Left cardiac atrium (tissue), 4 donors: Measurements from ENCODE around the gene ADCY6. TPM values are rescaled to one million over a fixed set of nuclear protein-coding genes. Genes with fewer than 3 reads are reported as not detected.

Experiments
- ATAC-seq, 2 donors: fragments of 200-7000 bp; cut with Tn5 transposase; one replicate each; pipeline ENCODE4 v1.9.1; 2020; ENCODE audit warnings: mild to moderate bottlenecking in 2 of 2, moderate library complexity in 2 of 2
- DNase-seq: peaks from one replicate; pipeline ENCODE4 v3.0.0-alpha.2; 2020
- intact Hi-C, 2 donors: fragments of 100-400 bp; cut with DNase I; formaldehyde crosslinking; loops; one replicate each; pipeline versions ENCODE4 v1.14.1 to v1.15.1; 2022 to 2023
- total RNA-seq, 2 donors: library from RNA; stranded (reverse); fragmentation: NEBNext Ultra II Directional; extraction: Animal tissue kit (Norgen Biotek cat#: 25700); gene quantifications; one replicate each; pipeline ENCODE4 v1.2.1, GENCODE V29; 2021
- donor health status: DM: no; HTN: yes; CAD: no.
- donor health status: DM: no; HTN: yes; CAD: no; lungs with severe emphysema.
- donor health status: DM: yes; HTN: yes; CAD: no.
- donor health status: Dilated cardiomyopathy.

Gene ADCY6
- total RNA-seq, 2 donors from 2014 or later, result 51.5 to 113 TPM

DNA sequence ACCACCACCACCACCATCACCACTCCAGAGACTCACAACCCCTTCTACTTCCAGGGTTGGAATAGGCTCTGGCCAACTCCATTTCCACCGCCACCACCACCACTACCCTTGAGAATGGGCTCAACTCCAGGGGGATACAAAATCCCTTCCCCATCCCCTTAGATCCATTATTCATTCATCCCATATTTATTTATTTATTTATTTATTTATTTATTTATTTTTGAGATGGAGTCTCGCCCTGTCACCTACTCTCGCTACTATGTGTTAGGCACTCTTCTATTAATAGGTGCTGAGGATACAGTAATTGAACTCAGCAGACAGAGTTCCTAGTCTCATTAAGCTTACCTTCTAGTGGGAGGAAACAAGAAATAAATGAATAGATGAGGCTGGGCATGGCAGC, 4.8 kb upstream of the ADCY6 start:
- ATAC-seq, result no peak
- no peak for DNase-seq
- intact Hi-C loops, result no loop called here

DNA sequence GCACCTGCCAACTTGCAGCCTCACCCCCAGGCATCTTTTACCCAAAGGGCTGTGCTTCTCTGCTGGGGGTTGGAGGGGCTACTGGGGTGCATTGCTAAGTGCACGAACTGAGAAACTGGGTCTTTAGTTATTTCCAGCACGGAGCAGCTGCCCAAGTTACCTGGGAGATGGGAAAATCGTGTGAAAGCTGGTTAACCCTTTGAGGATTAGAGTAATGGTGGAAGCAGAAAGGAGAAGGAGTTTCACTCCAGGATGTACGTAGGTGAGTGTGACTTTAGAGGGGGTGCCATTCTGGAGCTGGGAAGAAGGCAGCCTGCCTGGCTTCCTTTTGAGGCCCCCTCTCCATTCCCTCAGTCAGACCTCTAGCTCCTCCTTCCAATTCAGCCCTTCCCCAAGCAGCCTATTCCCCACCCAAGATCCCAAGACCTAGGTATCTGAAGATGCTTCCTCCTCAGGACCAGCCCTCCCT, 1.0 kb upstream of the ADCY6 start:
- ATAC-seq (no peak), DNase-seq (no peak)
- intact Hi-C loops, result no loop called here

DNA sequence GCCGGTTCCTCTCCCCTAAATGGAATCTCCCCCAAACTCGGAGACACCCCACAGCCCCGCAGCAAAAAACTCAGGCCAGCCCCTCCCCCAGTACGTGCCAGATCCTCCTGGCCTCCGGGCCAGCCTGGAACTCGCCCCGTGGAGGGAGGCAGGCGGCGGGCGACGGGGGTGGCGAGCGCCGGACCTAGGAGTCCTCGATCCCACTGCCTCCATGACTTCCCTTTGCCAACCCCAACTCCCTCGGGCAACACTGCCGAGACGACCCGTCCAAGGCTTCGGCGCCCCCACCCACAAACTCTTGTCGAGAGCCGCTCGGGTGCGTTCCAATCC, 400 bp downstream of the ADCY6 start:
- ATAC-seq, result peak in 1 of 2 donors; percentile 2
- intact Hi-C loops, result no loop called here
- no peak for DNase-seq

DNA sequence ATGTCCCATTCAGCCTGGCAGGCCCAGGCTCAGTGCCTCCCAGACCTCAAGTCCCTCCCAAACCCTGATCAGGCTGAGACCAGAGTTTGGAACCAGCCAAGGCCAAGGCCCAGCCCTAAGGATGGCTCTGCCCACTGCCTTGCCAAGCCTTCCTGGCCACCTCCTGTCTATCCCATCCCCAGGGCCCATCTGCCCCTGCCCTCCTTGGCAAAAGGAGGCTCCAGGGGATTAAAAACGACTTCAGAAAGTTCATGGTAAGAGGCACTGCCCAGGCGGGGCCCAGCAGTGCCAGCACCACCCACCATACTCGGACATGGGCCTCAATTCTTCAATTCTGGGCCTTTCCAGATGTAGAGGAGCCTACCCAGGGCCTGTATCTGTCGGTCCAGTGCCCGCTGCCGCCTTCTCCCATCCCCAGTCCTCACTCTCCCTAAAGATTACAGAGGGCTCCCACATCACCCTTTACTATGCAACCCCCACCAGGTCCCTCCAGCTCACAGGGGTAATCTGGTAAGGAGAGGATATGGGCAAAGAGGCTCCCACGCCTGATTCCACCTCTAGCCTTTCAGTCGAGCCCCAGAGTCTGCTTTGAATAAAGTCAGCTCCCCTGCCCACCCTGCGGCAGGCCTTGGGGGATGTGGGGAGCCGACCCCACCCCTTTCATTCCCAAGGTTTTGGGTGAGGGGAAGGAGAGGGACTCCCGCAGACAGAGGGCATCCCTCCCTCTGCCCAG, 932 bp downstream of the ADCY6 start:
- peak; percentile 46 to 51 for ATAC-seq
- no peak for DNase-seq
- intact Hi-C loops, result no loop called here

DNA sequence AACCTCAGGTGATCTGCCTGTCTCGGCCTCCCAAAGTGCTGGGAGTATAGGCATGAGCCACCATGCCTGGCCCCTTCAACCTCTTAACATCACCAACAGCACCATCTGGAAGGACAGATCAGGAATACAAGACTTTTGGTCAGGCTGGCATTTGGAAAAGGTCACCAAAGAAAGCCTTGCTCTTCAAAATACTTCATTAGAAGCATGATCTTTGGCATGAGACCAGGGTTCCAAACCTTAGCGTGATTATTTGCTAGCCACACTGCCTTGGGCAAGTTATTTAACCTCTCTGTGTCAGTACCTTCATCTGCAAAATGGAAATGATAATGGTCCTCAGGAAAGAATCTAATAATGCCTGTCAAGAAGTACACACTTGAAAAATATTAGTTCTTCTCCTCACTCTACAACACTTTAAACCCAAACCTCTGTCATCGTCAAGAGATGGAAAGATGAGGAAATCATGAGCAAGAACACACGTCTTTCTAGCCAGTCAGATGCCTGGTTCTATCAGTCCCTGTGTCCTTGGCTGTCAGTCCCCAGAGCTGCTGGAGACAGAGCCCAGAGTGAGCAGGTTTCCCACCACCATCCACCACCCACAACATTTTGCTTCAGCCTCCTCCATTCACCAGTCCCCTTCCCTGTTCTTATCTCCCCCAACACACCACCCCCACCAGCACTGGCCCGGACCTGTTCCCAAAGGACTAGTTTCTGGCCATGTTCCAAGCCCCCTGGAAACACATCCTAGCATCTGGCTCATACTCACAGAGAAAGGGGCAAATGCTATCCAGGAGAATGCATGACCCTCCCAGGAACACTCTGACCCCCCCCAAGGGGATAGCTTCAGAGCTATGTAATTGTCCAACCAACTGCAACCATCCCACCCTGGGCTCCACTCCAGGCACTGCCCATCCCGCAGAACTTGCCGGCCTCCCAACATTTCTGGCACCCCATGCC, 2.0 kb downstream of the ADCY6 start:
- peak; percentile 65 to 79 for ATAC-seq
- peak; percentile 64 for DNase-seq
- intact Hi-C loops, result no loop called here

DNA sequence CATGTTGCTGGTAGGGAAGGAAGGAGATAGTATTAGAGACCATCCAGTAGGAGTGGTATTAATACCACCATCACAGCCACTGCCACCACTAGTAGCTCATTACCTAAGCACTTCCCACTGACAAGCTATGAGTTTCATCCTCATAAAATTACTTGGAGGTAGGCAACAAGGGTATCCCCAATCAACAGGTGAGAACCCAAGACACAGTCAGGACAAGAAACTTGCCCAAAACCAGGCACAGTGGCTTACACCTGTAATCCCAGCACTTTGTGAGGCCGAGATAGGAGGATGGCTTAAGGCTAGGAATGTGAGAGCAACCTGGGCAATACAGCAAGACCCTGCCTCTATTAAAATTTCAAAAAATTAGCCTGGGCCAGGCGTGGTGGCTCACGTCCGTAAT, 5.5 kb downstream of the ADCY6 start:
- DNase-seq (no peak), ATAC-seq (no peak)
- intact Hi-C loops, result no loop called here

DNA sequence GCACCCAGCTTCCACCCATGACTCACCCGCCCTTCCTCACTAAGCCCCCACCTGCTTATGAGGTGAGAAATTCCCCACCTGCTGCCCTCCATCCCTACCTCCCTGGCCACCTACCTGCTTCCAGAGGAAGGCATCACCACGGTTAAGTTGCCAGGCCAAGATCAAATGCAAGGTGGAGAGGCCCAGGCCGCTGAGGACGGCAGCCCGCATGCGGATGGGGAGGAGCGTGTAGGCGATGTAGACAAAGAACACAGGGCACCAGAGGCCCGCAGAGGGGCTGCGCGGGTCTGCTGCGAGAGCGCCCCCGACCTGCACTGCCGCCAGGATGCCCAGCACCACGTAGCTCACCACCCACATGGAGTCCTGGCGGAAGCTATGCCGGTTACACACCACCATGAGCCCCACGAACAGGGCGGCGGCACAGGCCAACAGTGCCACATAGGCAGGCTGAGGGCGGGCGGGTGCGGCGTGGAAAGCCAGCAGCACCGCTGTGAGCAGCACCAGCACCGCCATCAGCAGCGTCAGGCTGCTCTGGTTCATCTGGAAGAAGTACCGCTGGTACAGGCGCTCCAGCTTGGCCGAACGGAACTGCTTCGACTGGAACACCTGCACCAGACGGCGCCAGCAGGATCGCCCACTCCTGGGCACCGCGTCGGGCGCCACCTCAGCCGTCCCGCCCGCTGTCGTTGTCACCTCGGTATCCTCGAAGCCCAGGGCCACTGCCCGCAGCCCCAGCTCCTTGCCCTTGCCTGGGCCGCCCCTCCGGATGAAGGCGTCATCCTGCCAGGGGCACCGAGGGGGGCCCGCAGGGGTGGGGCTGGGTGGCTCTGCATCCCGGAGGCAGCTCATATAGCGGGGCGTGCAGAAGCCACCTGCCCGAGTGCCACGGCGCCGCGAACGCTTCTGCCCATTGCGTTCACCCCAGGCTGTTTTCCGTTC, 6.2 kb downstream of the ADCY6 start:
- intact Hi-C loops, result no loop called here
- no peak for ATAC-seq

DNA sequence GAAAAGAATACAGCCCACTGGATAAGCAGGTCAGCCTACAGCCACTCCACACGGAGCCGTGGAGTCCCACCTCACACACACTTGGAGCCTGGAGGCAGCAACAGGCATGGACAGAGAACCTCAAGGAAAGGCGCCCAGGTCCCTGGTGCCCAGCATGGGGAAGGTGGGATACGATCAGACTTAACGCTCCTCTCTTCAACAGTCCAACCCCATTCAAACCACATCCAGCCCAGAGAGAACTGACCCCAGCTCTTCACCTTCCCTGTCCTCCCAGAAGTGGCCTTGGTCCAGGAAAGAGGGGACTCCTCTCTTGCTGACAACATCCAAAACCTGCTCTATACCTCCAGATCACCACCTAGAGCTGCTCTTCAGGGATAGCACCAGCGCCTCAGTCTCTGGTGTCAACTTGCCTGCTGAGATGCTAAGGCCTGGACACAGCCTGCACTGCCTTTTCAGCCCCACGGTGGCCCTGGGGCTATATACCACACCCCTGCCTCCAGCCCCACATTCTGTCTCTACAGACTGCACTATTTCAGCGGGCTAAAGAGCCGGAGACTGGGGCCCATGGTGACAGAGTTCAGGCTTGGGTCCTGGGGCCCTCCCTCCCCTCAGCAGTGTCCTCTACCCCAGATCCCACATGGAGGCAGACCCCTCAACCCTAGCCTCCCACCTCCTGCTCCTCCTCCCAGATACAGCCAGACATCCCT, 7.0 kb downstream of the ADCY6 start:
- intact Hi-C loops, result no loop called here
- DNase-seq, result no peak
- ATAC-seq, result no peak

More for the DNA sequence above, 6.2 kb downstream of the ADCY6 start:
- no peak for DNase-seq

DNA sequence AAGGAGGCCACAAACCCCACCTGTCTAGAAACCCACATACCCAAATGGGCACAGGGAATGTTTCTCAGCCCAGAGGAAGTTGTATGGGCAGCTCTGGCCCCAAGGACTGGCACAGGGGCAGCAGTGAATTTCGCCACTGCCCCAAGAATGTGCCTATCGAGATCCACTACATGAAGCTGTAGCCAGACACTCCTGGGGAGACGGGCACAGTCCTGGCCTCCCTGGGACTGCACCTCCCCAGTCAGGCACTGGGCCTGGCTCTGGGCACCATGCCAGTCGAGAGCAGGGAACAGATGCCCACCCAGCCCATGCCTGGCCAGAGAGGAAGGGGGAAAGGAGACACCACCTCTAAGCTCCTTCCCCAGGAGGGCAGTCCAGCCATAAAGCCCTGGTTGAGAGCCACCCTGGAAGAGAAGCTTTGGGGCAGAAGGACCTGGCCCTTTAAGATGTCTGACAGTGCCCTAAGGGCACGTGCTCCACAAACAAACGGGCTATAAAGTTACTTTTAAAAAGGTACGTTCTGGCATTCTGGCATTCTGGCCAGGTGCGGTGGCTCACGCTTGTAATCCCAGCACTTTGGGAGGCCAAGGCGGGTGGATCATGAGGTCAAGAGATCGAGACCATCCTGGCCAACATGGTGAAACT, 8.4 kb downstream of the ADCY6 start:
- ATAC-seq (peak in 1 of 2 donors; percentile 5), DNase-seq (no peak)
- intact Hi-C loops, result no loop called here

DNA sequence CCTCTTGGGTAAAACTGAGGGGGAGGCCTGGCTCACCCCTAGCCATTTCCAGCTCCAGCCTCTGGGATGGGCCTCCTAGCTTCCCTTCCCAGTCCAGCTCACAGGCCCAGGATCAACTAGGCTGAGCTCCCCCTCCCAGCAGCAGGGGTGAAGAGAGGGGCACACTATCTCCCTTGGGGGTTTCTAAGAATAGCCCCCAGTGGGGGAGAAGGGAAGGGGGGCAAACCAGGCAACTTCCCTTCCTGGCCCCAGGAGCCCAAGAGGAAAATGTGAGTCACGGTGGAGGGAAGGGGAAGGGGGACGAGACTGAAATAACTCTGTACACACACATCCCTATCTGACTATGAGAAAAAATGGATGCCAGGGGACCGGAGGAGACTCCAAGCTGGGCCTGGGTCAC, 9.0 kb downstream of the ADCY6 start:
- peak; percentile 78 to 80 for ATAC-seq
- DNase-seq, result peak; percentile 72
- intact Hi-C loops, result no loop called here

DNA sequence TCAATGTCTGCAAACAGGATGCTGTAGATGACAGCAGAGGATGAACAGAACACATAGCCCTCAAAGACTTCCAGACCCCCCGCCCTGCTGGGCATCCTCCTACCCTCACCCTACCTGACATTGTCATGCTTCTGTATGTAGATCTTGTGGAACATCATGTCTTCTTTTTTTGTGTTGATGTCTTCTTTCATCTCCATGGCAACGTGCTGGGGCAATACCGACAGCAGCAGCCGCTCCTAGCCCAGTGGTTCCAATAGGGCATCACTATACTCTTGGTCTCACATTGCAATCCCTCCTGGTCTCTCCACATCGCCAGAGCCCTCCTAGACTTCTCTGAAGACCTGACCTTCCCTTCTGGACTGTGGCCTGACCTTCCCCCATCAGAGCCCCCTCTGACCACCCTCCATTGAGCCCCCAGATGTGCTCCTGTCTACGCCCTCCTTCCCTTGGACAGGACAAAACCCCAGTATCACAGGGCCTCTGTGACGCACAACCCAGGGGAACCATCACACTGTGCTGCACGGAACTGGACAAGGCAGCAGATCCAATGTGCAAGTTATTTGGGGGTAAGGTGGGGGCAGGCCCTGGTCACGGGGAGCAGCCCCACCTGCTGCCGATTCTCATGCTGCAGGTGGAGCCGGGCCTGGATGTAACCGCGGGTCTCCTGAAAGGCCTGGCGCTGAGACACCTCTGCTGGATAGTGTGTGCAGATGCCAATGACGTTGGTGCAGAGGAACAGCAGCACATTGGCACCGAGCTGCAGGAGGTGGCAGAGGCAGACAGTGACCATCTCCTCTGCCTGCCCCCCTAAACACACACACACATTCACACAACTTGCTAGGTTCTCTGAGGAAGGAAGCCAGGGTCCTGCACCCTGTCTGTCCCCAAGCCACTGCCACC, 11.1 kb downstream of the ADCY6 start:
- intact Hi-C loops, result no loop called here
- DNase-seq, result peak; percentile 67
- ATAC-seq, result peak in 1 of 2 donors; percentile 13

DNA sequence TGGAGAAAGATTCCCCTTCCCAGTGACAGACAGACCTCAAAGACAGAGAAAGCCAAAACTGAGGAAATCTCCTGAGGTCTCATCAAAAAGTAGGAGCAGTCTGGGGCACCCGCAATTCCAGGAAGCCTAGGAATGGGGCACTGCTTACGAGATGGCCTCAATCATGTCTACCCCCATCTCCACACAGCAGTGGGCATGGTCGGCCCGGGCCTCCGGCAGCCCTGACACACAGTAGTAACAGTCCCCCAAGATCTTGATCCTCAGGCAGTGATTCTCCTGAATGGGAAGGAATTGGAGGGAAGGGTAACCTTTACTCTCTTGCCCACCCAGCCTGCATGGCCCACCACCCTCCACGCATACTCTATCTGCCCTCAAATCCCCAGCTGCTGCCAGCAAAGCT, 11.9 kb downstream of the ADCY6 start:
- ATAC-seq (no peak), DNase-seq (no peak)
- intact Hi-C loops, result no loop called here

DNA sequence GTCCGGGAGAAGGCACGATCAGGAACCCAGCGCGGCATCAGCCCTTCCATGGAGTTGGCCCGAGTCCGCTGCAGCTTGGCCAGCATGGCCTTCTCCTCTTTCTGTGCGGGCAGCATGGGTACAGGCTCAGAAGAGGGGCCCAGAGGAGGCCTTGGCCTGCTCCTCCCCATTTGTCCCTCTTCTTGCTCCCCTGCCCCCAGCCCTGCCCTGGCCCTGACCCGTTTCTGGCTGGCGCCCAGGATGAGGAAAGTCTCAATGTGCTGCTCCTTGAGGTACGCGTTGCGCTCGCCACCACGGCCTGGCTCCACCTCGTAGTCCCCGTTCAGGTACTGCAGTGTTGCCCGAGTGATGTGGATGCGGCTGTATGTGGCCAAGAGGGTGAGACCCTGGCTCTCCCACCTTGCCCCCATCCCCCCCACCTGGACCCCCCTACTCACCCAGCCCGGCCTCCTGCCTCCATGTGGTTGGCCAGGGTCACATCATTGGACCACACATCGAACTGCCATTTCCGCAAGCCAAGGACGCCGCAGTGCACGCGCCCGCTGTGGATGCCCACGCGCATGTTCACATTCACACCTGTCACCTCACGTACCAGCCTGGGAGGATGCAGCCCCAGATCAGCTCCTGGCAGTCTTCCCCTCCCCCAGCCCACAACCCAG, 12.8 kb downstream of the ADCY6 start:
- ATAC-seq, result no peak
- intact Hi-C loops, result no loop called here

DNA sequence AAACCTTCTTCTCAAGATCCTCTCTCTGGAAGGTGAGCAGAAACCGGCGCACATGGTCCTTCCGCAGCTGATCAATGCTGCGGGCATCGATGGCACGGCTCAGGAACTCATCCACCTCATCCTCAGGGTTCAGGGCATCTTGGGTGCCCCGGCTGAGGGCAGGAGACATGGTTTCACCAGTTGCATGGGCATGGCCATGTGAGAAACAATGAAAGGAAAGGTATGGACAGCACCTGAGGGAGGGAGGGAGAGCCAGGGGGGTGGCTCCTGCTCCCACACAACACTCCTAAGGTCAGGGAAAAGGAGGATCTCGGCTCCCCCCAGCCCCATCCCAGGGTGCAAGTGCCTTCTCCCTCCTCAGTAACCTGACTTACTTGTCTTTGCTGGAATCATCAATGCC, 13.6 kb downstream of the ADCY6 start:
- intact Hi-C loops, result no loop called here
- ATAC-seq, result no peak
- DNase-seq, result no peak

More for the DNA sequence above, 12.8 kb downstream of the ADCY6 start:
- DNase-seq, result no peak

DNA sequence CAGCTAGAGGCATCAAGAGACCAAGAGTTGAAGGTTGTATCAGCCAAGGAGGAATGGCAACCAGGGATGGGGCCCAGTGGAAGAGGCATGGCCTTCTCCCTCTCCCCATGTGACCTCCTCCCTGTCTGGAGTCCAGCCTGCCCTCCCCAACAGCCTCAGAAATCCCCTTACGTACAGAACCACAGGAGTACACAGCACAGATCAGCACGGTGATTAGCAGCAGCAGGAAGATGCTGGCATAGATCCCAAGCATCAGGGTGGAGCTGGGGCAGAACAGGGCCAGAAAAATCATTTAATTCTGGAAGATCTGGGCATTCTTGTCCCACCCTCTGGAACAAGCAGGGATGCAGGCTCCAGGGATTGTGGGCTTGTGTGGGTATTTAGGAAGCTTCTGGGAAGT, 14.4 kb downstream of the ADCY6 start:
- no peak for DNase-seq
- intact Hi-C loops, result no loop called here
- no peak for ATAC-seq

DNA sequence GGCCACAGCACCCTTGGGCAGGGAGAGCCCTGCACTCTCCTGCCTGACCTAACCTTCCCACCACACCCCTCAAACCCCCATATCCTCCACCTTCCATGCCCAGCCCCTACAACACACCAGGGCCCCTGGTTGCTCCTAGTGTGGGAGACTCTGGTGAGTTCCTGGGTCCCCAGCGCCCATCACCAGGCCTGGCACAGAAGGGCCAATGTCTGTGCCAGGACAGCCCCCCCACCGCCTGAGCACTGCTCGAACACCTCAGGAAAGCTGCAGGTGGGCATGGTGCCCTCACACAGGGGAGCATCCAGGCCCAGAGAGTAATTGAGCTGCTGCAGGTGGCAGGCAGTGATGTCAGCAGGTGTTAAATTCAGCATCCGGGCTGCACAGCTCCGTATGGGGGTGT, 15.2 kb downstream of the ADCY6 start:
- intact Hi-C loops, result no loop called here
- DNase-seq, result no peak
- ATAC-seq, result no peak
